EH (cell line): ENCODE results near the gene ATP8B3.
A peak's percentile ranks its signal among the peaks of the same experiment; 100 is the strongest.

Source experiments
- DNase-seq: peaks from one replicate; pipeline ENCODE4 v3.0.0-alpha.2; 2015; ENCODE audit warnings: low read depth

Gene ATP8B3, protein sequence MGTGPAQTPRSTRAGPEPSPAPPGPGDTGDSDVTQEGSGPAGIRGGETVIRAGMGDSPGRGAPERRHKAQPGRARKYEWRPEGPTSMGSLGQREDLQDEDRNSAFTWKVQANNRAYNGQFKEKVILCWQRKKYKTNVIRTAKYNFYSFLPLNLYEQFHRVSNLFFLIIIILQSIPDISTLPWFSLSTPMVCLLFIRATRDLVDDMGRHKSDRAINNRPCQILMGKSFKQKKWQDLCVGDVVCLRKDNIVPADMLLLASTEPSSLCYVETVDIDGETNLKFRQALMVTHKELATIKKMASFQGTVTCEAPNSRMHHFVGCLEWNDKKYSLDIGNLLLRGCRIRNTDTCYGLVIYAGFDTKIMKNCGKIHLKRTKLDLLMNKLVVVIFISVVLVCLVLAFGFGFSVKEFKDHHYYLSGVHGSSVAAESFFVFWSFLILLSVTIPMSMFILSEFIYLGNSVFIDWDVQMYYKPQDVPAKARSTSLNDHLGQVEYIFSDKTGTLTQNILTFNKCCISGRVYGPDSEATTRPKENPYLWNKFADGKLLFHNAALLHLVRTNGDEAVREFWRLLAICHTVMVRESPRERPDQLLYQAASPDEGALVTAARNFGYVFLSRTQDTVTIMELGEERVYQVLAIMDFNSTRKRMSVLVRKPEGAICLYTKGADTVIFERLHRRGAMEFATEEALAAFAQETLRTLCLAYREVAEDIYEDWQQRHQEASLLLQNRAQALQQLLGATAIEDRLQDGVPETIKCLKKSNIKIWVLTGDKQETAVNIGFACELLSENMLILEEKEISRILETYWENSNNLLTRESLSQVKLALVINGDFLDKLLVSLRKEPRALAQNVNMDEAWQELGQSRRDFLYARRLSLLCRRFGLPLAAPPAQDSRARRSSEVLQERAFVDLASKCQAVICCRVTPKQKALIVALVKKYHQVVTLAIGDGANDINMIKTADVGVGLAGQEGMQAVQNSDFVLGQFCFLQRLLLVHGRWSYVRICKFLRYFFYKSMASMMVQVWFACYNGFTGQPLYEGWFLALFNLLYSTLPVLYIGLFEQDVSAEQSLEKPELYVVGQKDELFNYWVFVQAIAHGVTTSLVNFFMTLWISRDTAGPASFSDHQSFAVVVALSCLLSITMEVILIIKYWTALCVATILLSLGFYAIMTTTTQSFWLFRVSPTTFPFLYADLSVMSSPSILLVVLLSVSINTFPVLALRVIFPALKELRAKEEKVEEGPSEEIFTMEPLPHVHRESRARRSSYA (N-terminal part only)

DNA sequence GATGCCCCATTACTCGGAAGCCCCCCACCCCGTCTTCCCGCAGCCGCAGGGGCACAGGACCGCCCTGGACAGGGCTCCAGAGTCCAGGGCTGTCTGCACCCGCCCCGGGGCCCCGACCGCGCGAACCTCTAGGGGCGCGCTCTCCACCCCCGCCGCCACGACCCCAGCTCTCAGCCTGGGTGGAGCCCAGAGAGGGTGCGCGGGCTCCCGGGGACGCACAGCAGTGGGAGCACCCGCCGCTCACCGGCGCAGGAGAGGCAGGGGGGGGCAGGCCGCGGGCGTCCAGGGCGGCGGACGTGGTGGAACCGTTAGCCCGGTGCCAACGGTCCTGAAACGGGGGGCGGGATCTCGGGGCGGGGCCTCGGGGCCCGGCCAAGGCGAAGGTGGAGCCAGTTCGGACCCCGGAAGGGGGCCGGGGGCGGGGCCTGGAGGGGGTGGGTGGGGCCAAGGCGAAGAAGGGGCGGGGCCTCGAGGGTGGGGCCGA, at the start of gene ATP8B3:
ATP8B3 (minus strand) TSS at position 335 of the 484 bp plus-strand sequence. CDS start 540 bp downstream, outside the sequence.
- no peak for DNase-seq

DNA sequence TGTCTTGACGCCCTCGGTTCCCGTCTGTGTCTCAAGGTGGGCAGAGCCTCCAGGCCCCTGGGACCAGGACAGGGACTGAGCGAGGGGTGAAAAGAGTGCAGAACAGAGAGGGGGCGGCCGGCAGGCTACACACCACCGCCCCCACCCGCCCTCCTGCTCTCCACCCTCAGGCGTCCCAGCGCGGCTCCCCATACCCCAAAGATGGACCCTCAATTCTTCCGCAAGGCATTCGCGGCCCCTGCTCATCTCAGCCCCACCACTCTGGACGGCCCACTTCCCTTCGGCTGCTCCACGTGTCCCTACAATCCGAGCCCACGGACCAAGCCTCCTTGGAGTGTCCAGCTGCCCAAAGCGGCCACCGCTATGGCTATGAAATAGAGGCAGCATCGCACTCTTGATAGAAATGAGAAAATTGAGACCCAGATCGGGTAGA, 49.5 kb upstream of the ATP8B3 start:
- DNase-seq = peak; percentile 40

DNA sequence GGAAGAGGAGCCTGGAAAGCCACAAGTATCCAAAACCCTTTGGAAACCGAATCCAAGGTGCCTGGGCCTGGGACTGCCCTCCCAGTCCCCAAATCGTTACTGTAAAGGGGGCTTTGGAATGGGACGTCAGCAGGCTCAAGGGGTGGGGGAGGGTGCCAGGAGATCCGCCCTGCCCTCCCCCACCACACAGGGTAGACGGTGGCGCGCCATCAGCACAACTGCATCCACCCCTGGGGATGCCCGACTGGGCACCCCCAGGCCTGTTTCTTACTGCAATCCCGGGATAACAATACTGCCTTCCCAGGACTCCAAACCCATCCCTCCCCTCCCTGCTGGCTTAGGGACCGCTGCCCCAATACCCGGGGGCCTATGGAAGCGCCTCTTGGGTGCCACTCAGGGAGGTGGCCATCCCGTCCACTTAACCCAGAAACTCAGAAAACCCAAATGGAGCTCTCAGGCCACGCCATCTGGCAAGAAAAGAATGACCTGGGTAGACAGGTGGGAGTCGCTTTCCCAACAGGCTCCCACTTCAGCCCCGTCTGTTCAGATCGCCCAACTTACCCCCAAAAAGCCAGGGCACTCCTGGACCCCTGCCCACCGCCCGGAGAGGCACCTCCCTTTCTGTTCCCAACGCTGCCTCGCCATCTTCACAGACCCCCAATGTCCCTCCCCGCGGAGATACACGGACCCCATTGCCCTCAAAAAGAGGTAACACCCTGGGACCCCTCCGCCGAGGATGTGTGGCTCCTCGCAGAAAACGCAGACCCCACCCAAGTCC, 48.9 kb upstream of the ATP8B3 start:
- no peak for DNase-seq

DNA sequence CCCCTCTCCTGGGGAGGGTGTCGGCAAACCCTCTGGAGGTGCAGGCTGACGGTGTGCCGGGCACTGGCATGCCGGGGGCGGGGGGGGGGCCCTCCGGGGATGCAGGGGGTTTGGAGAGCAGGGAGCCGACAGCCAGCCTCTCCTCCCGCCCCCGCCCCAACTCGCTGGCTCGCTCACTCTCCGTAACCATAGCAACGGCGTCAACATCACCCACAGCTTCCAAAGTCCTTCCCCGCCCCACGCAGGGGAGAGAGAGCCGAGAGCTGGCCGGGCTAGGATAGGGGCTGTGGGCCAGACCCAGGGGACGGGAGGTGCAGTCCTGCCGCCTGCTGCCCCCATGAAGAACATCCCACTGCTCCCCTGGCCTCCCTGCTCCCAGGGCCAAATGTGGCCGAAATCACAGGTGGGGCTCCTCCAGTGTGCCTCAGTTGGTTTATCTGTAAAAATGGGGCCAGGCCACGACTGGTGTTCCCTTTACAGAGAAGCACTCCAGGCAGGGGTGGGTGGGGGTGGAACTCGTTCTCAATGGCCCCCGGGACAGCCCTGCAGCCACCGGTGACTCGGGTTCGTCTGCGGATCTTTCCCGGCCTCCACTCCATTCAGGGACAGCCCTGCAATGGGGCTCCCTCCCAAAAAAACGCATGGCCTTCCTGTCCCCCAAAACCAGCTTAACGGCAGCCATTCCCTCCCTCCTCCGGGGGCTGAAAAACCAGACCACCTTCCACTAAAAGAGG, 48.1 kb upstream of the ATP8B3 start:
- peak; percentile 78 for DNase-seq

DNA sequence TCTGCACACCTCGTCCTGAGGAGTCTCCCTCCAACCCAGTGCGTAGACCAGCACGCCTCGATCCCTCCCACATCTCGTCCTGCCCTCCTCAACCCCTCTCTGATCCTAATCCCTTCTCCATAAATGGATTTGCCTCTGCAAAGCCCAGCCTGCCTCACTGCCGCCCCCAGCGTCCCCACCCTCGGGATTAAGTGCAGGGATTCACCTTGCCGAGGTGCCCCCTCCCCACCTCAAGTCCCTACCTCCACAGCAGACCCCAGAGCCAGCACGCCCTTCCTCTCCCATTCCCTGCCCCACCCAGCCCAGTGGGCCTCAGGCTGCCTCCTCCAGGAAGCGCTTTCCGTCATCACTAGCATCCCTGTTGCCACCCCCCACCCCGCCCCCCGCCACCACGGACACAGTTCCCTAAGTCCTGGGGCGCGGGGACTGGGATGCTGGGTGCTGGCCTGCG, 47.3 kb upstream of the ATP8B3 start:
- no peak for DNase-seq

DNA sequence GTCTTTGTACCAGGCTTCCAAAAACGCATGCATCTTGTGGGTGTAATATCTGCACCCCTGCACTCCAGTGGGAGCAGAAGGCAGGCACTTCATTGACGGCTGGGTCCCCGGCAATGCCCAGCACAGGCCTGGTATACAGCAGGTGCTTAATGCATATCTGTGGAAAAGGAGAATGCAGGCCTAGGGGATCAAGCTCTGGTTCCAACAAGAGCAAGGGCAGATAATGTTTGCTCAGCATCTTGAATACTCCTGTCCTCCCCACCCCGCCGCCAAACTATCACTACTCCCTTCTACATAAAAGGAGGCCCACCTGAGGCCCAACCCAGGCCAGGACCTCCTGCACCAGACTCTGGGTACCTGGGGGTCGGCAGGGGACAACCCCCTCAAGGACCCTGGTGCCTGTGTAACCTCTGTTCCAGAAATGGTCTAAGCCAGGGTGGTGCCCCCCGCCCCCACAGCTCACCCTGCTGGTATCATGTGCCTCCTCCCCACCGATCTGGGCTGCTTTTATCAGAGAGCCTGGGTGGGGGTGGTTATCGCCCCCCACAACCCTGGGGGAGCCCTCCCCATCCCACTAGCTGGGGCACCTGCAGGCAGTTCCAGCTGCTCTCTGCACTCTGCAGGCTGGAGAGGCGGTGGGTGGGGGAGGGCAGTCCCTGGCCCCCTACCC, 46.5 kb upstream of the ATP8B3 start:
- DNase-seq = no peak

DNA sequence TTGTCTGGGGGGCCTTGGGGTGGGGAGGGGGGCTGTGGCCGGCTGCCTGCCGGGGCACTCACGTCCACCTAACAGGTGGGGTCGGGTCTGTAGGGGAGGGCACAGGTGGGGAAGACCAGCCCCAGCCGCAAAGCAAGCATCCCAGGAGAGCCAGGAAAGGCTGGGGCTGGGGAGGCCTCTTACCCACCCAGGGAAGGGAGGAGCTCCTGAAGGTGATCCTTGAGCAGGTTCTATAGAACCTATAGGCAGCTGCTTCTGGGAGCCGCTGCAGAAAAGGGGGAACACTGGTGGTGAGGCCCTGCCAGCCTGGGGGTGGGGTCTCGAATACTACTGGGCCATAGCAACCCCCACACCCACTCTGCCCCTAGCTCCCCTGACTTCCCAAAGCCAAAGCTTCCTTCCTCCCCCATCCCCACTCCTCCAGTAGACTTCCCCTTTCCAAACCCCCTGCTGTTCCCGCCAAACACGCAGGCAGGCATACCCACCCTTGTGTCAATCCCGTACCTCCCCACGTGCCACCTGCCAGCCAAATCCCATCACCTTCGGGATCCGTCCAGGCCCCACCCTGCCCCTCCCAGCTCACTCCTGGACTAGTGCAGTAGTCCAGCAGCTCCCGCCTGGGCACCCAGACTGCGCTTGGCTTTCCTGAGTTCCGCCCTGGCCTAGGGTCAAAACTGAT, 45.7 kb upstream of the ATP8B3 start:
- no peak for DNase-seq

DNA sequence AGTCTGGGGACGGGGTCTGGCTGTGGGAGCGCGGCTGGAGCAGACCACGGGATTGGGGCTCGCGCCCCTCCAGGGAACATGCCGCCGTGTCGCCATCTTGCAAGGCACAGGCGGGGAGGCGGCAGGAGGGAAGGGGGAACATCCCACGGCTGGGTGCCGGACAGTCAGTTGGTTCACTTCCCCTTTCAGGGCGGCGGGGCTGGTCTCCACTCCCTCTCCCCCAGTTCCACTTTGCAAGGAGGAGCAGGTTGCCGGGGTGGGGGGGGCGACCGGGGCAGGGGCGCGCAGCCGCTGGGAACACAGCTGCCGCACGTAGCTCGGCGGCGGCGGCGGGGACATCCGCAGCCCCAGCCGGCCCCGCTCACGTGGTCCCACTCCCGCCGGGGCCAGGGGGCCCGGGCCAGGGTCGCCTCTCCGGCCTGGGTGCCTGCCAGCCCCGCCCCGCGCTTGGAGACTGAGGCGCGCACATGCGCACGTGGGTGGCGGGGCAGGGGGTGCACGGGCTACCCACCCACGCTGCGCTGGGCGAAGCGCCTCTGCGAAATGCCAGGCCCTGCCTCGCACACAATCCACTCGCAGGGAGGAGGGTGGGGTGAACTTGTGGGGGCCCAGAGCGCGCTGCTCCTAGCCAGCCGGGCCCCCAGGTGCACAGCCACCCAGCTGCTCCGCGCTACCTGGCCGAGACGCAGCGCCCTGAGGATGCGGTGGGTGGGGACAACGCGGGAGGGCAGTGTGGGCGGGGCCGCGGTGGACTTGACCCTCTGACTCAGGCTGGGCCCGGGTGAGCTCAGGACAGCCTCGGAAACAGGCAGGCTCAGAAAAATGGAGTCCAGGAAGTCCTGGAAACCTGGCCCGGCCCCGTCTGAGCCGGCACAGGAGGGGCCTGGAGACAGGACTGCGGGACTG, 44.9 kb upstream of the ATP8B3 start:
- peak; percentile 89 for DNase-seq

DNA sequence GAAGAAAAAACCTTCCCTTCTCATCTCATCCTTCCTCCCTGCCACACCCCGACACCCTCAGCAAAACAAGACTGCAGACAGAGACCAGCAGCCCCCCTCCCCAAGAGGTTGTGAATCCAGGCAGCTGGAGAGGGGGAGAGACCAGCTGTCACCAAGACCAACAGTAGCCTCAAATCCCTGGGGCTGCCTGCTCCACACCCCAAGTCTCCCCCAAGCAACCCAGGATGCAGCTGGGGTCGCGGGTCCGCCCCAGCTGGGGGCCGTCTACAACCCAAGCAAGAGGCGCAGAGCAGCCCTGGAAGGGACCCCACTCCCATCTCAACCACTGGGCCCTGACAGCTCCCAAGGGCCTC, 44.2 kb upstream of the ATP8B3 start:
- DNase-seq = no peak

DNA sequence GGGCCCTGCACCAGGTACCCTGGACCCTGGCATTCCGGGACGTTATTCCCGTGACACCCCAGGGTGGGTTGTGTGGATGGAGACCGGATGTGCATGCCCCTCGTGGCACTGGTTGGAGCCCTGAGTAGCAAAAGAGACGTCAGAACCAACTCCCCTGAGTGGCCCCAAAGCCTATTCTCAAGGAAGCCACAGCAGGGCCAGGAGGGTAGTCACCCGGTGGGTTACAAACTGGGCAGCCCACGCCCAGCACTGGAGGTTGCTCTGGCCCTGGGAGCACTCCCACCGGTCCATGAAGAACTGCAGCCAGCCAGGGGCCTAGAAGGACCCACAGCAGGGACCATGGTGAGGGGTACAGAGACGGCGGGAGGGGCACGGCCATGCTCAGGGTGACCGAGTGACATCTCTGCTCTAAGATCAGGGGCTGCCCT, 43.8 kb upstream of the ATP8B3 start:
- peak; percentile 30 for DNase-seq

DNA sequence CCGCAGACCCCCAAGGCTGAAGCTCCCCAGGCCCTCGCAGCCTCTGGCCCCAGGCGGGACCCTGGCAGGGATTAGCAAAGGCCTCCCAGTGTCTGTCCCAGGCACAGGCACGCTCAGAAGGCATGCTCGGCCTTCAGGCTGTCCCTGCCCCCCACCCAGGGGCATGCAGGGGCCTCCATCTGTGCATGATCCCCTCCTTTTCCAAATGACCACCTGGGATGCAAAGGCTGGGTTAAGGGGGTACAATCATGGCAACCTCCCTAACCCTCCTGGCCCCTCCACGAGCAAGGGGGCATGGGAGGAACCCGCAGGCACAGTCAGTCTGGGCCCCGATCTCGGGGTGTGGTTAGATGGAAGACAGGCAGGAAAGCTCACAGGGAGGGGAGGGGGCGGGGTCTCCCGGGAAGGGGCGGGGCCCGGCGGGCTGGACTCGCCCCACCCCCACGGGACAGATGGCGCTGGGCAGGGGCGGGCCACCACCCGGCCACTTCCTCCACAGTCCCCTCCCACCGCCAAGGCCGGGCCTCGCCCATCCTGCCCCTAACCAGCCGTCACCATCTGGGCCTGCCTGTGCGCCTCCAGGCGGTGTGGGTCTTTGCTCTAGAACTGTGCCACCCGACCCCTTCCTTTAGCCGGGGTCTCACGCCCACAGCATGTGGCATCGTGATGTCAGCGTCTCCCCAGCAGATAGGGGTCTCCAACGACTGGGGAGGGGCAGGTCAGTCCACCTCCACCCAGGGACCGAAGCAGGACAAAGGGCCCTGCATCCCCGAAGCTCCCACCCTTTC, 43.2 kb upstream of the ATP8B3 start:
- peak; percentile 94 for DNase-seq

DNA sequence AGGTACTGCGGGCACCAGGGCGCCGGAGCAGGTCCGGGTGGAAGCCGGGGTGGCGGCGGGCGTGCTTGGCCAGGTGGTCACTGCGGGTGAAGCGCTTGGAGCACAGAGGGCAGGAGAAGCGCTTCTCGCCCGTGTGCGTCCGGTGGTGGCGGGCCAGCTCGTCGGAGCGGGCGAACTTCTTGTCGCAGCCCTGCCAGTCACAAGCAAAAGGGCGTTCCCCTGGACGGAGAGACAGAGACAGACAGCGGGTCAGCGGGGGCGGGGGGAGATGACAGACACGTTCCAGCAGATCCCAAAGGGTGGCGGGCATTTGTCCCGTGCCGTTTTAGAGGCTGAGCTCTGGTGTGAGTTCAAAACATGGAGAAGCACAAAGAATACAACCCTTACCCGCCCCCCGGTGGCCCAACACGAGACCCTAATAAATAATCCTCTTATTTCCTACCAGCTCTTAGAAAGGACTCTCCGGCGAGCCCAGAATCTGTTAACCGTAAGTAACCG, 42.5 kb upstream of the ATP8B3 start:
- no peak for DNase-seq

DNA sequence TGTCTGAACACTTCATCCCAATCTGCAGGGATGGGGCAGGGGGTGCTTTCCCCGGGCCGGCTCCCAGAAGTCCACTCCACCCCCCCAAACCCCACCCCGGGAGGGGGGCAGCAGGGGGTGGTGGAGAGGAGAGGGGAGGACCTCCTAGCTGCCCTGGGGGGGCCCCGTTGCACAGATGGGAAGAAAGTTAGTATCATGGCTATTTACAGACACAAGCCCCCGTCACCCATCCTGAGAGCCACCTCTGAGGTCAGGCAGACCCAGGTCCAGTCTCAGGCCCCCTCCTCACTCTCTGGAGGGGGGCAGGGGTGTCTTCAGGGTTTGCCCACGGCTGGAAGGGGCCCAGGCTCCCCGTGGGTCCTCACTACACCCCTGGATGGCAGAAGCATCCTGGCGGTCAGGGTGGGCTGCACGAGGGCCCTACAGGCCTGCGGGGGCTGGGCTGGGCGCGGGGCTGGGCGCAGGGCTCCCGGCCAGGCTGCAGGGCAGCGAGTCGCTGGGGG, 42.0 kb upstream of the ATP8B3 start:
- no peak for DNase-seq

DNA sequence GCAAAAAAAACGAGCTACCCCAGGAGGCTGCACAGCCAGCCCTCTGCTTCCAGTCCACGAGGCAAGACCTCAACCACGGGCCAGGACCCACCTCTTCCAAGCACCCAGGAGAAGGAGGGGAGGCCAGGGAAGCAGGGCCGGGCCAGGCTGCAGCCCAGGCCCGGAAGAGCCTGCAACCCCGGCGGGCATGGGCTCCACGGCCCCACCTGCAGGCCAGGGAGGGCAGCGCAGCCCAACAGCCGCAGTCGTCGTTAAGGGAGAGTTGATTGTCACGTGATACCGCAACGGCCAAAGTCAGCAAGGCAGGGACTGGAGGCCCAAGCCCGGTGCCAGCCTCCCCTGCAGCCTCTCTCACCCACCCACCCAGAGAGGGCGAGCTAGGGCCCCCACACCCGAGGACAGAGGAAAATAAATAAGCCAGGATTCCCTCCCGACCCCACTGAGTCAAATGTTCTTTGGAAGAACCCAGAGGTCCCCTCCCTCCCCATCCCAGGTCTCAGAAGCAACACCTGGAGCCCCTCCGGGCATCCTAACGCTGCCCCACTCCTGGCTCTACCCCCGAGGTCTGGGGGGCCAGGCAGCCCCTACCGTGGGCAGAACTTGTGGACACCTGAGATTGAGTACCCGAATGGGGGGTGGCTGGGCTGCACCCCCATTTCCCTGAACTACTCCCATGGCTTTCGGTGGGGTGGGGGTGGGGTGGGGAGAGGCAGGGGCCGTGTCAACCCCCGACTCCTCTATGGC, 41.4 kb upstream of the ATP8B3 start:
- peak; percentile 78 for DNase-seq

DNA sequence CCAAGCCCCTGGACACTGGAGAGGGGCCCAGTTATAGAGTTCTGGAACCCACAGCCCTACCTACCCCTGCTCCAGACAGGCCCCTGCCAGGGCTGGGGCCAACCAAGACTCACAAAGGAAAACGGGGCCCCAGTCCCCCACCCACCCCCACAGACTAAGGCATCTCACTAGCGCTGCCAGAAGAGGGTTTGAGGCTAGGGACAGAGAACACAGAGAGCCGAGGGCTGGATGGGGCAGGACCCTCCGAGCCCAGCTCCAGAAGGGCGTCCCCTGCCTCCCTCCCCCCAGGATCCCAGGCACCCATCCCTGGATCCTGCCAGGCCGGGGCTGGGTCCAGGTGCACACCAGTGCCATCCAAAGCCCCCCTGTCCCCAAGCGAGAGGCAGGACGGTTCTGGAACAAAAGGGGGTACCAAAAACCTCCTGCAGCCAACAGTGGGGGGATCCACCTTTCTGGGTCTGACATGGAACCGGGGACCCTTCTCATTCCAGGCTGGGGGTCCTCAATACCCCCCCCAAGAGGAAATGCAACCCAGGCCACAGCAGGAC, 40.6 kb upstream of the ATP8B3 start:
- DNase-seq = no peak
